RWPE1 (cell line): ENCODE measurements around the gene SUPT20H.

Experiments
- CTCF ChIA-PET: fragments of 350-600 bp; sonication (Branson Sonifier 250); formaldehyde crosslinking; extraction: SDS; loops from one replicate; lab custom pipeline; 2021; lab: Yijun Ruan, JAX
- POLR2A ChIA-PET: fragments of 400-600 bp; formaldehyde crosslinking; extraction: SDS; loops from one replicate; lab custom pipeline; 2020; ENCODE audit warnings: antibody characterized with exemption; ENCODE audit not compliant: low non-redundant PET; lab: Yijun Ruan, JAX
- DNase-seq: peaks from one replicate; pipeline ENCODE4 v3.0.0; 2012; ENCODE audit warnings: low spot score
- H3K27ac ChIP-seq: fragments of 450-650 bp; 2 replicates; pipeline ENCODE4 v1.5.1; 2017
- TF ChIP-seq, protein P1 (sequence below): fragments of 450-650 bp; conservative IDR thresholded peaks from 2 replicates; pipeline ENCODE4 v1.5.1; 2017; ENCODE audit warnings: low read depth, mild to moderate bottlenecking

Gene SUPT20H

DNA sequence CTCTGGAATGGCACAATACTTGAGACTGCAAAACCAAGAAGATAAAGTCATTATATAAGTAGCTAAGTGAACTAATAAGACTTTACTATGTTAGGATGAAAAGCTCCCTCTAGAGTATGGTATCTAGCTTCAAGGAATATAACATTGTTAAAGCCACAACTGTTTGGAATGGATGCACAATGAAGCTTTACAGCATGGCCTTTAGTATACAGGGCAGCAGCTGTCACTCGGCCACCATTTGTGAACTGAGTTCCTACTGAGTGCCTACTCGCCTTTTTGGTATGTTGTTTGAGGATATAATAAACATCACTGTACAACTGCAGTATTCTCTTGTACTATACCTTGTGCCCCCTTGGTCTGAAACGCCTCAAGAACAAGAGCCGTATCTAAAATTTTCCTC lies 67.1 kb downstream of the SUPT20H start:
- TF ChIP-seq, protein P1, sequence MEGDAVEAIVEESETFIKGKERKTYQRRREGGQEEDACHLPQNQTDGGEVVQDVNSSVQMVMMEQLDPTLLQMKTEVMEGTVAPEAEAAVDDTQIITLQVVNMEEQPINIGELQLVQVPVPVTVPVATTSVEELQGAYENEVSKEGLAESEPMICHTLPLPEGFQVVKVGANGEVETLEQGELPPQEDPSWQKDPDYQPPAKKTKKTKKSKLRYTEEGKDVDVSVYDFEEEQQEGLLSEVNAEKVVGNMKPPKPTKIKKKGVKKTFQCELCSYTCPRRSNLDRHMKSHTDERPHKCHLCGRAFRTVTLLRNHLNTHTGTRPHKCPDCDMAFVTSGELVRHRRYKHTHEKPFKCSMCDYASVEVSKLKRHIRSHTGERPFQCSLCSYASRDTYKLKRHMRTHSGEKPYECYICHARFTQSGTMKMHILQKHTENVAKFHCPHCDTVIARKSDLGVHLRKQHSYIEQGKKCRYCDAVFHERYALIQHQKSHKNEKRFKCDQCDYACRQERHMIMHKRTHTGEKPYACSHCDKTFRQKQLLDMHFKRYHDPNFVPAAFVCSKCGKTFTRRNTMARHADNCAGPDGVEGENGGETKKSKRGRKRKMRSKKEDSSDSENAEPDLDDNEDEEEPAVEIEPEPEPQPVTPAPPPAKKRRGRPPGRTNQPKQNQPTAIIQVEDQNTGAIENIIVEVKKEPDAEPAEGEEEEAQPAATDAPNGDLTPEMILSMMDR = no peak
- ChIA-PET CTCF (no interaction called here), POLR2A (no interaction called here)
- H3K27ac ChIP-seq = no peak overlapping the region
- no peak for DNase-seq

DNA sequence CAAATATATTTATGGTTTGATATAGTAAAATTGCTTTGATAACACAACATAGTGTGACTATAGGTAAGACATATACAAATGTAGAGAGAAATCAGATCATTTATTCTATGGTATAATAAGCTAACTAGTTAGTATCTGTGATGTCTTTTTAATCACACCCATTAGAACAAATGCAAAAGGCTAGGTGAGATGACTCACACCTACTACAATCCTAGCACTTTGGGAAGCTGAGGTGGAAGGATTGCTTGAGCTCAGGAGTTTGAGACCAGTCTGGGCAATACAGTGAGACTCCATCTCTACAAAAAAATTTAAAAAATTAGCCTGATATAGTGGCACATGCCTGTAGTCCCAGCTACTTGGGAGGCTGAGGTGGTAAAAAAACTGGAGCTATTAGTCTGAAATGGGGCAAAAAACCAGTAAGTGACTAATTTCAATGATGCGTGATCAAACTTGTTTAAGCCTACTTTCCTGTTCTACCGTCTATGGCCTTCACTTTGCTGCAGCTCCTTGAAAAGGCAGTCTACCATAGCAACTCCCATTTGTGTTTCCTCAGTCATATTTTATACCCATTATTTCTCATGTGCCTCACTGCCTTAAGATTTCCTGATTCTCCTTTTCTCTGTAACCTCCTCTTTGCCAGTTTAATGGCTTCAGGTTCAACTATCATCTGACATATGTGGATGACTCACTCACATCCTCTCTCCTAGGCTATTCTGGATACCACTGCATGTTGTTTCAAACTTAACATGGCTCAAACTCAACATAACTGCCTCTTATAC lies 72.8 kb downstream of the SUPT20H start:
- DNase-seq = peak; percentile 46
- peak overlapping the region; percentile 75 for H3K27ac ChIP-seq
- POLR2A ChIA-PET = interaction anchor here (0.6 to 0.9 kb wide), 2 partner anchors 13 to 14 kb away, joined by 3 to 4 read pairs; no protein-coding TSS in a partner anchor
- CTCF ChIA-PET = interaction anchor here (1.1 to 1.5 kb wide), 2 partner anchors 13 to 128 kb away, joined by 3 to 6 read pairs; no protein-coding TSS in a partner anchor
- TF ChIP-seq, protein P1 = no peak

DNA sequence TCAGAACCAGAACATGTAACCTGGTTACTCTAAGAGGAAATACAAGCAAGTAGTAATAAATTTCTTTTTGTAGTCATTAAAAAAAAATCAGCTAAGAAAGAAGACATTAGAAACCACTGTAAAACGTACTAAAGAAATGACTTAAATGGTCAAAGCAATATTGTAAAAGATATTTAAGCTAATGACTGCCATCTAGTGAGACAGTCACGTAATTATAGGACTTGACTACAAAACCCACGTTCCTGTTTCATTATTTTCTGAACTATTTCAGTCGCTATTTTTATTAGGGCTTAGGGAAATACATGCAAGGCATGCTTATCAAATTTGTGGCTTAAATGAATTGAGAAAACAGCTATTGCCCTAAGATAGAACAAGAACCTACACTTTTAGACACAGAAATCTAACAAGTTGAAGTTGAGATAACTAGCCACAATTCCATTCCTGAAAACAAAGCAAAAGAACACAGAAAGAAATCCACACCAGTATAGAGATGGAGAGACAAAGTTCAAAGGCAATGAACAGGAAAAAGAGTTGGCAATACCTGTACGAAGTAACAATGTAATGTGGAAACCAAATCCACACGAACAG lies 78.2 kb downstream of the SUPT20H start:
- TF ChIP-seq, protein P1 = peak; percentile 67
- H3K27ac ChIP-seq = no peak overlapping the region
- DNase-seq = peak; percentile 30
- ChIA-PET CTCF (interaction anchor here (0.5 to 1.4 kb wide), 9 partner anchors 9 to 1009 kb away, joined by 3 to 14 read pairs (median 4); partner anchors contain the start of gene ALG5), POLR2A (no interaction called here)

DNA sequence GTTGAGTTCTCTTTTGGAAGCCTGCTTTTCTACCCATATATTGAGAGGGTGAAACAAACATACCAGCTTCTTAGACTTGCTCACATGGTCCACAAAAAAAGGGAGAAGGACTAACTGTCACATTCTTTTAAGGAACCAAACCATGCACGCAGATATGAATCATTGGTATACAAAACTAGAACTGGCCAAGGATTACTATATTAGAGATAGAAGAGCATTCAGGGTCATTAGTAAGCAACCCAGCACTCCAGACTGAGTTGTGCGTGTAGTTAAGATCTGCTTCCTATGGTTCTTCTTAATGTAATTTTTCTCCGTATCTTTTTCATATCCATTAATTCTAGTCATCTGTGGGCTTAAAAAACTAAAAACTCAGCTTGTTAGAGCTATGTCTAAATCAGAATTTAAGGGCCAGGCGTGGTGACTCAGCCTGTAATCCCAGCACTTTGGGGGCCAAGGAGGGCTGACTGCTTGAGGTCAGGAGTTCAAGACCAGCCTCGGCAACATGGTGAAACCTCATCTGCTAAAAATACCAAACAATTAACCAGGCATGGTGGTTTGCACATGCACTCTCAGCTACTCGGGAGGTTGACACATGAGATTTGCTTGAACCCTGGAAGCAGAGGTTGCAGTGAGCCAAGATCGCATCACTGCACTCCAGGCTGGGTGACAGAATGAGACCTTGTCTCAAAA lies 80.0 kb downstream of the SUPT20H start:
- CTCF ChIA-PET = no interaction called here
- POLR2A ChIA-PET = no interaction called here
- H3K27ac ChIP-seq = no peak overlapping the region
- DNase-seq = no peak
- TF ChIP-seq, protein P1 = no peak

DNA sequence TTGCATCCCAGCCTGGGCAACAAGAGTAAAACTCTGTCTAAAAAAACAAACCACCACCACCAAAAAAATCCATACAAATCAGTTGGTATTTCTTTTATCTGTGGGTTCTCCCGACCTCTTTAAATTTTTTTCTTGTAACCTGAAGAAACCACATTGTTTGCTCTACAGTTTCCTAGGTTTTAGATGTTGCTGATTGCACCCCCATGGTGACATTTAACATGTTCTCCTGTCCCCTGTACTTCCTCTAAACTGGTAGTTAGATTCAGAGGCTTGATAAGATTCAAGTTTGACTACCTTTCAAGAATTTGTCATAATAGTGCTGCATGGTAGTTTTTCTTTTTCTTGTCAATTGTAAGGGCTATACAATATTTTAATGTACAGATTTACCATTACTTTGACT lies 84.3 kb downstream of the SUPT20H start:
- POLR2A ChIA-PET = no interaction called here
- TF ChIP-seq, protein P1 = no peak
- no peak for DNase-seq
- CTCF ChIA-PET = no interaction called here
- no peak overlapping the region for H3K27ac ChIP-seq

DNA sequence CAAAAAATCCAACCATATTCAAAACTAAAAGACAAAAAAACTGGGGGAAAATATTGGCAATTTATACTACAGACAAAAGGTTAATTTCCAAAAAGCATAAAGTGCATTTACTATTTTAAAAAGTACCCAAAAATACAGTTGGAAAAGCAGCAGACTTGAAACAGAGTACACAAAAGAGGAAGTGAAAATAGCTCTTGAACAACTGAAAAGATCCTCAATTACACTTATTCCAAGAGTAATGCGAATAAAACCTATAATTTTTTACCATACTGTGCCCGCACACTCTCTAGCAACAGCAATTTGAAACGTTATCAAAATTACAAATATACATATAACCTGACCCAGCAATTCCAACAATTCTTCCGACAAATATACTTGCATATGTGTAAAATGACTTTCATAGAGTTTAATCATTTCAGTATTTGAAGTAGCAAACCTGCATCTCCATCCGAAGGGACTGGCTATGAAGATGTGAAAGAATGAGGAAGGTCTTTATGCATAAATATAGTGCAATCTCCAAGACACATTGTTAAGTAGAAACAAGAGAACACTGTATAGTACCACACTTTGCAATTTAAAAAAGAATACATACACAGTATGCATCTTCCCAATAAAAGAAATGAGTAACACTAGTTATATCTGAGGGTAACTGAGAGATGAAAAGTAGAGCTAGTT lies 85.7 kb downstream of the SUPT20H start:
- DNase-seq = no peak
- no peak overlapping the region for H3K27ac ChIP-seq
- CTCF ChIA-PET = interaction anchor here (0.5 kb wide), 1 partner anchor 543 kb away, joined by 4 read pairs; no protein-coding TSS in a partner anchor
- POLR2A ChIA-PET = no interaction called here
- TF ChIP-seq, protein P1 = no peak
